Measurements from ENCODE around the gene PALLD. TPM values are rescaled to one million over a fixed set of nuclear protein-coding genes. Genes with fewer than 3 reads are reported as not detected.

Gene PALLD
- total and polyA plus RNA-seq, 2 of the 13 experiments (the other 11 are each of a cell fraction or from before 2014, with no cell fraction given): 0.50 to 1.5 TPM

DNA sequence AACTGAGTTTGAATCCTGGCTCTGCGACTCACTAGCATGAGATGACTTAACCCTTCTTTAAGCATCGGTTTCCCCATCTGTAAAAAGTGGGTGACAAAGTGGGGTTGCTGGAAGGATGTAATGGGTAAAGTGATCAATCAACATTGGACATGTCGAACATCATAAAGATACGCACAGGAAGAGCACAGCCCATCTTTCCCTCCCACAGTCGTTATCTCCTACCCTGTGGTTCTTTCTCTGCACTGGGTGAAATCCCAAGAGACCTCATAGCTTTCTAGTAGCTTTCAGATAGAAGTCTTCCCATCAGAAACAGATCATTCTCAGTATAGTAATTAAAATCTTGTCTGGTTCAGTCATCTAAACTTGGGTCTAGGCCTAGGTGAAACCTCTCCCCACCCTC, 296.7 kb downstream of the PALLD start:
- DNase-seq (ENCODE audit: low spot score) (no peak), ATAC-seq (no peak), FAIRE-seq (no peak)
- BruUV-seq (replicated peaks): no TSS peak
- H3K27me3 ChIP-seq (ENCODE audit: control insufficient read depth in 1 of 2, insufficient read depth in 2 of 2, low read length in 2 of 2): no peaks in the 10 kb centered on the region; a peak in 1 of 5 replicates
- H3K9me3 ChIP-seq (ENCODE audit: low read length): no peaks in the 10 kb centered on the region
- H3K4me3 ChIP-seq (replicated peaks in 1 of 3; ENCODE audit: insufficient read depth in 1 of 3, low read depth in 2 of 3, low read length in 3 of 3): no peak overlapping the region
- no peaks in the 10 kb centered on the region for H4K20me1 ChIP-seq (ENCODE audit: insufficient read depth, low read length)
- WGBS (ENCODE audit: low lambda C conversion rate): 72% methylated on average over 5 of the region's 5 CpGs
- intact Hi-C loops (cut with micrococcal nuclease; ENCODE audit: unreplicated experiment) (loop anchor here (10.0 kb wide), 1 partner anchor 59 kb away; no protein-coding TSS in a partner anchor), in situ Hi-C loops (cut with HindIII; ENCODE audit: extremely low pct_ligation_motif_present, low pct_unique_long_range_greater_than_20kb) (no loop called here)
- H2AFZ ChIP-seq (ENCODE audit: low read length): no peak overlapping the region
- H3K79me2 ChIP-seq (ENCODE audit: insufficient read depth, low read length): no peaks in the 10 kb centered on the region
- no peak overlapping the region for H3K27ac ChIP-seq (ENCODE audit: extremely low read length, insufficient read depth, low read length)
- H3K36me3 ChIP-seq (replicated peaks in 1 of 2; ENCODE audit: control insufficient read depth in 1 of 2, insufficient read depth in 2 of 2, low read length in 2 of 2): no peaks in the 10 kb centered on the region
- no peak overlapping the region for H3K9ac ChIP-seq (ENCODE audit: insufficient read depth, low read depth, low read length)
- TF ChIP-seq SATB2 (CRISPR knock-in tag; IDR thresholded peaks at IDR 0.05): no peak
- no peak for TF ChIP-seq MXI1 (IDR thresholded peaks at IDR 0.05; ENCODE audit: borderline replicate concordance, low read depth, low read length)
- no peak for TF ChIP-seq NFATC3 (CRISPR knock-in tag; IDR thresholded peaks at IDR 0.05)
- no peak for TF ChIP-seq NFRKB (IDR thresholded peaks at IDR 0.05)
- TF ChIP-seq, protein P1, sequence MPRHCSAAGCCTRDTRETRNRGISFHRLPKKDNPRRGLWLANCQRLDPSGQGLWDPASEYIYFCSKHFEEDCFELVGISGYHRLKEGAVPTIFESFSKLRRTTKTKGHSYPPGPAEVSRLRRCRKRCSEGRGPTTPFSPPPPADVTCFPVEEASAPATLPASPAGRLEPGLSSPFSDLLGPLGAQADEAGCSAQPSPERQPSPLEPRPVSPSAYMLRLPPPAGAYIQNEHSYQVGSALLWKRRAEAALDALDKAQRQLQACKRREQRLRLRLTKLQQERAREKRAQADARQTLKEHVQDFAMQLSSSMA (CRISPR knock-in tag; IDR thresholded peaks at IDR 0.05): no peak
- TF ChIP-seq ZNF367 (CRISPR knock-in tag; IDR thresholded peaks at IDR 0.05; ENCODE audit: borderline replicate concordance): no peak
- no peak for TF ChIP-seq ZNF235 (CRISPR knock-in tag; IDR thresholded peaks at IDR 0.05; ENCODE audit: borderline replicate concordance)
- ChIA-PET CTCF (ENCODE audit: low intra/inter-chr PET ratio, low total read pairs) (no interaction called here), POLR2A (no interaction called here)
- H3K4me2 ChIP-seq (ENCODE audit: low read depth, low read length): no peak overlapping the region
- peaks cover 26% of the 10 kb centered on the region for H3K4me1 ChIP-seq (ENCODE audit: insufficient read depth, low read length)

DNA sequence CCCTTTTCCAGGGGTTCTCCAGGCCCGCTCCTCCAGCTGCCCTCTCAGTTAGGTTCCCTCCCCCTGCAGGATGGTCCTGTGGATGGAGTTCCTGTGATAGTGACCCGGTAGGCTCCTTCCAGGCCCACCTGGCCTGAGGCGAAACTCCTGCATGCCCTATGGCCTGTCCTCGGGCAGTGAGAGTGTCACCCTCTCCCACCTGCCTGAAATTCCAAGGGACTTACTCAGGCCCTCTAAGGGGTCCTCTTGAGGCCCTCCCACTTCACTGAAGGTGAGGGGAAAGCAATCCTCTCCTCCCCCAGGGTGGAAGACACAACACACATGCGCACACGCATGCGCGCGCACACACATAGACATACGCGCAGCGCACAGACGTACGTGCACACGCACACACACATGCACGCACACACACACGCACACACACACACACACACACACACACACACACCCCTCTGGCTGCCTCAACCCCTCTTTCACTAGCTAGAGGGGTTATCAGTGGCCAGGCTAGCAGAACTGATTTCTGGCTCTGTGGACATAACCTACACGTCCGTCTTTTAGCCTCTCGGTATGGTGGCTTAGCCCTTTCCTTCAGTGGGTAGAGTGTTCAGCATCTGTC, 297.3 kb downstream of the PALLD start:
- Histone ChIP-seq H3K4me3 (replicated peaks in 1 of 3; ENCODE audit: insufficient read depth in 1 of 3, low read depth in 2 of 3, low read length in 3 of 3) (no peak overlapping the region), H3K79me2 (ENCODE audit: insufficient read depth, low read length) (no peaks in the 10 kb centered on the region), H2AFZ (ENCODE audit: low read length) (no peak overlapping the region), H3K36me3 (replicated peaks in 1 of 2; ENCODE audit: control insufficient read depth in 1 of 2, insufficient read depth in 2 of 2, low read length in 2 of 2) (no peaks in the 10 kb centered on the region), H3K27ac (ENCODE audit: extremely low read length, insufficient read depth, low read length) (no peak overlapping the region), H3K4me2 (ENCODE audit: low read depth, low read length) (no peak overlapping the region), H3K9ac (ENCODE audit: insufficient read depth, low read depth, low read length) (no peak overlapping the region), H3K9me3 (ENCODE audit: low read length) (no peaks in the 10 kb centered on the region), H4K20me1 (ENCODE audit: insufficient read depth, low read length) (no peaks in the 10 kb centered on the region), H3K4me1 (ENCODE audit: insufficient read depth, low read length) (peaks cover 26% of the 10 kb centered on the region), H3K27me3 (ENCODE audit: control insufficient read depth in 1 of 2, insufficient read depth in 2 of 2, low read length in 2 of 2) (no peaks in the 10 kb centered on the region)
- ChIA-PET CTCF (ENCODE audit: low intra/inter-chr PET ratio, low total read pairs) (no interaction called here), POLR2A (no interaction called here)
- ATAC-seq (no peak), FAIRE-seq (no peak), DNase-seq (ENCODE audit: low spot score) (no peak)
- BruUV-seq (replicated peaks): no TSS peak
- in situ Hi-C loops (cut with HindIII; ENCODE audit: extremely low pct_ligation_motif_present, low pct_unique_long_range_greater_than_20kb) (no loop called here), intact Hi-C loops (cut with micrococcal nuclease; ENCODE audit: unreplicated experiment) (loop anchor here (10.0 kb wide), 1 partner anchor 59 kb away; no protein-coding TSS in a partner anchor)
- WGBS (ENCODE audit: low lambda C conversion rate): 86% methylated on average over 17 of the region's 20 CpGs
- no peak for TF ChIP-seq GLI4 (CRISPR knock-in tag; IDR thresholded peaks at IDR 0.05; ENCODE audit: borderline replicate concordance)
- TF ChIP-seq ZNF737 (CRISPR knock-in tag; IDR thresholded peaks at IDR 0.05; ENCODE audit: borderline replicate concordance): no peak
- TF ChIP-seq TOPORS (CRISPR knock-in tag; IDR thresholded peaks at IDR 0.05): no peak
- TF ChIP-seq ZNF558 (CRISPR knock-in tag; IDR thresholded peaks at IDR 0.05; ENCODE audit: borderline replicate concordance): no peak
- no peak for TF ChIP-seq EP300 (IDR thresholded peaks at IDR 0.05; ENCODE audit: low read depth in 2 of 2, low read length in 2 of 2)
- no peak for TF ChIP-seq EP300 (CRISPR knock-in tag; IDR thresholded peaks at IDR 0.05; ENCODE audit: borderline replicate concordance)
- TF ChIP-seq YY1 (IDR thresholded peaks at IDR 0.05; ENCODE audit: insufficient read depth, insufficient replicate concordance, low read depth, low read length): no peak
- TF ChIP-seq, protein P2, sequence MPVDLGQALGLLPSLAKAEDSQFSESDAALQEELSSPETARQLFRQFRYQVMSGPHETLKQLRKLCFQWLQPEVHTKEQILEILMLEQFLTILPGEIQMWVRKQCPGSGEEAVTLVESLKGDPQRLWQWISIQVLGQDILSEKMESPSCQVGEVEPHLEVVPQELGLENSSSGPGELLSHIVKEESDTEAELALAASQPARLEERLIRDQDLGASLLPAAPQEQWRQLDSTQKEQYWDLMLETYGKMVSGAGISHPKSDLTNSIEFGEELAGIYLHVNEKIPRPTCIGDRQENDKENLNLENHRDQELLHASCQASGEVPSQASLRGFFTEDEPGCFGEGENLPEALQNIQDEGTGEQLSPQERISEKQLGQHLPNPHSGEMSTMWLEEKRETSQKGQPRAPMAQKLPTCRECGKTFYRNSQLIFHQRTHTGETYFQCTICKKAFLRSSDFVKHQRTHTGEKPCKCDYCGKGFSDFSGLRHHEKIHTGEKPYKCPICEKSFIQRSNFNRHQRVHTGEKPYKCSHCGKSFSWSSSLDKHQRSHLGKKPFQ (CRISPR knock-in tag; IDR thresholded peaks at IDR 0.05; ENCODE audit: insufficient replicate concordance): no peak
- TF ChIP-seq RFX3 (CRISPR knock-in tag; IDR thresholded peaks at IDR 0.05): no peak
- TF ChIP-seq RXRB (CRISPR knock-in tag; IDR thresholded peaks at IDR 0.05; ENCODE audit: borderline replicate concordance): no peak
- TF ChIP-seq SRSF4 (IDR thresholded peaks at IDR 0.05; ENCODE audit: low read depth, low read length, poor library complexity, severe bottlenecking): no peak
